ENCODE results near the gene SEC31B.

- TF ChIP-seq CTCF (optimal IDR thresholded peaks at IDR 0.05 in 1 of 3, IDR thresholded peaks at IDR 0.05 in 1 of 3, conservative IDR thresholded peaks at IDR 0.05 in 1 of 3; ENCODE audit: extremely low read depth in 1 of 3, insufficient read depth in 2 of 3, low read length in 3 of 3) (no peak), EZH2 (IDR thresholded peaks at IDR 0.05; ENCODE audit: low read length) (no peak)
Observed at GRCh38 chr10:100448951-100449350, 70.7 kb downstream of the SEC31B start.
